IPS-18a (cell line): ENCODE measurements around the gene MEST.
"Not testable (repeated sequence)": the region's sequence is repeated elsewhere in the genome, so short reads cannot be mapped to it uniquely, and the experiment has no call there.

Experiments used
- H3K27ac ChIP-seq: one replicate; pipeline ENCODE4 v1.5.1; 2013; ENCODE audit warnings: low read length
- H3K27me3 ChIP-seq: one replicate; pipeline ENCODE4 v1.6.1; 2013; ENCODE audit warnings: mild to moderate bottlenecking, low read length; ENCODE audit not compliant: control insufficient read depth, insufficient read depth
- H3K36me3 ChIP-seq: one replicate; pipeline ENCODE4 v1.6.1; 2013; ENCODE audit warnings: low read depth, low read length; ENCODE audit not compliant: control insufficient read depth
- H3K4me1 ChIP-seq: one replicate; pipeline ENCODE4 v1.6.1; 2013; ENCODE audit warnings: low read depth, low read length; ENCODE audit not compliant: control insufficient read depth
- H3K4me3 ChIP-seq: one replicate; pipeline ENCODE4 v1.5.1; 2013; ENCODE audit warnings: low read length
- H3K9ac ChIP-seq: one replicate; pipeline ENCODE4 v1.6.1; 2013; ENCODE audit warnings: mild to moderate bottlenecking, low read length, moderate library complexity
- H3K9me3 ChIP-seq: one replicate; pipeline ENCODE4 v1.6.1; 2013; ENCODE audit warnings: low read depth, low read length; ENCODE audit not compliant: control insufficient read depth

MEST gene

DNA sequence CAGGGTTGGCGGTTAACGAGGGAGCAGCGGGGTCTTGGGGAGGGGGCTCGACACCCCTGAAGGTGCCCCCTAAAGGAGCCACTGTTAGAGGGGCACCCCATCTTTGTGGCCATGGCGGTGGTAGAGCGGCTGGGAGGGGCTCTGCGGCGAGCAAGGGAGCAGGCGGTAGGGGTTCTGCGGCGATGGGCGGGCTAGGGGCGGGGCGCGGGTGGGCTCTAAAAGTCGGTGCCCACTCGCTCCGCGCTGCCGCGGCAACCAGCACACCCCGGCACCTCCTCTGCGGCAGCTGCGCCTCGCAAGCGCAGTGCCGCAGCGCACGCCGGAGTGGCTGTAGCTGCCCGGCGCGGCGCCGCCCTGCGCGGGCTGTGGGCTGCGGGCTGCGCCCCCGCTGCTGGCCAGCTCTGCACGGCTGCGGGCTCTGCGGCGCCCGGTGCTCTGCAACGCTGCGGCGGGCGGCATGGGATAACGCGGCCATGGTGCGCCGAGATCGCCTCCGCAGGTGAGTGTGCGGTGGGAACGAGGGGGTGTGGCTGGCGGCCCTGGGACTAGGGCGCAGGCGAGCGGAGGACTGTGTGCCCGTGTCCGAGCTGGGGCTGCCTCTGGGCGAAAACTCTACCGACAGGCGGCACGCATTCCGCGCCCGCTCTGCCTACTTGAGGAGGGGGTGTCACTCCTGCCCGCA, at the start of gene MEST:
Gene MEST, plus strand, starts transcription at position 245 of the 682 bp plus-strand sequence. Its CDS starts 229 bp downstream, at position 474.
- Histone ChIP-seq H3K4me1 (peaks cover 24% of the 10 kb centered on the region), H3K36me3 (peaks cover 8% of the 10 kb centered on the region), H3K27me3 (peaks cover 28% of the 10 kb centered on the region), H3K9ac (peak within 1 kb of the TSS; percentile 65), H3K4me3 (peak within 1 kb of the TSS; percentile 64), H3K9me3 (no peaks in the 10 kb centered on the region), H3K27ac (no peak within 1 kb of the TSS)

DNA sequence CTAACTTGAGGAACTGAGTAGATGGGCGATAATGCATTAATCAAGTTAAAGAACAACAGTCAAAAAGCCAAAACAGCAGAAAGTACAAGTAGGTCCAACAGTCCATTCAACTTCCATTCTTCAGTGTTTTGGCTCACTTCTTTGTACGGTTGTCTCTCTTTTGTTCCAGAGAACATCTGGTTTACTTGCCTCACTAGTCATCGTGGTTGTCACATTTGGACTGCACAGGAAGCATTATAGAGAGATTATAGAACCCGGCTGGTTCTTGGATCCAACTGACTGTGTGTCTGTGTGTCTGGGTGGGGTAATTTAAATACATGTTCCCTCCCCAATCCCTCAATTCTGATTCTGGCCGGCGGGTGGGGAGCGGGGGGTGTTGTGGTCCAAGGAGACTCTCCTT, 49.3 kb upstream of the MEST start:
- Histone ChIP-seq H3K27ac (no peak overlapping the region), H3K9me3 (no peaks in the 10 kb centered on the region), H3K27me3 (no peaks in the 10 kb centered on the region), H3K36me3 (no peaks in the 10 kb centered on the region), H3K4me1 (peaks cover 11% of the 10 kb centered on the region), H3K4me3 (no peak overlapping the region), H3K9ac (no peak overlapping the region)

- Histone ChIP-seq H3K9ac (no peak overlapping the region), H3K27me3 (no peaks in the 10 kb centered on the region), H3K36me3 (no peaks in the 10 kb centered on the region), H3K4me1 (peaks cover 11% of the 10 kb centered on the region), H3K9me3 (peaks cover 5% of the 10 kb centered on the region), H3K27ac (no peak overlapping the region), H3K4me3 (no peak overlapping the region)
Measured at GRCh38 chr7:130444234-130444633, 47.7 kb upstream of the MEST start.

GRCh38 chr7:130444751-130445407, 47.0 kb upstream of the MEST start:
- no peak overlapping the region for H3K27ac ChIP-seq
- H3K9ac ChIP-seq: no peak overlapping the region
- H3K4me1 ChIP-seq: peaks cover 11% of the 10 kb centered on the region
- no peaks in the 10 kb centered on the region for H3K36me3 ChIP-seq
- H3K4me3 ChIP-seq: no peak overlapping the region
- no peaks in the 10 kb centered on the region for H3K27me3 ChIP-seq
- H3K9me3 ChIP-seq: peaks cover 5% of the 10 kb centered on the region

DNA sequence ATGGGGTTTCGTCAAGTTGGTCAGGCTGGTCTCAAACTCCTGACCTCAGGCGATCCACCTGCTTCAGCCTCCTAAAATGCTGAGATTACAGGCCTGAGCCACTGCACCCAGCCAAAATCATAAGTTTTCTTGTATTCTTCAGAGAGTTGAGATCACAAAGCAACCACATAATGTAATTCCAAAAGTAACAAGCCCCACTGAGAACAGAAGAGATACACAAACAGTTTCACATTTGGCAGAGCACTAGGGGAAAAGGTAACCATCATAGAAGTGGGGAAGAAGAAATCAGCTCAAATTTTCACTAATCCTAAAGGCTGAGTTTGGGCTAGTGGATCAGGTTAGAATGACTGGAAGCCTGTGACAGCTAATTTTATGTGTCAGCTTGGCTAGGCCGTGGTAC, 45.6 kb upstream of the MEST start:
- Histone ChIP-seq H3K4me3 (no peak overlapping the region), H3K4me1 (peaks cover 11% of the 10 kb centered on the region), H3K27ac (no peak overlapping the region), H3K27me3 (no peaks in the 10 kb centered on the region), H3K36me3 (no peaks in the 10 kb centered on the region), H3K9ac (no peak overlapping the region), H3K9me3 (peaks cover 5% of the 10 kb centered on the region)

GRCh38 chr7:130451344-130451743, 40.5 kb upstream of the MEST start:
- not testable (repeated sequence) for H3K4me1 ChIP-seq, H3K9me3 ChIP-seq, H3K9ac ChIP-seq, H3K27me3 ChIP-seq, H3K36me3 ChIP-seq, H3K27ac ChIP-seq, H3K4me3 ChIP-seq

DNA sequence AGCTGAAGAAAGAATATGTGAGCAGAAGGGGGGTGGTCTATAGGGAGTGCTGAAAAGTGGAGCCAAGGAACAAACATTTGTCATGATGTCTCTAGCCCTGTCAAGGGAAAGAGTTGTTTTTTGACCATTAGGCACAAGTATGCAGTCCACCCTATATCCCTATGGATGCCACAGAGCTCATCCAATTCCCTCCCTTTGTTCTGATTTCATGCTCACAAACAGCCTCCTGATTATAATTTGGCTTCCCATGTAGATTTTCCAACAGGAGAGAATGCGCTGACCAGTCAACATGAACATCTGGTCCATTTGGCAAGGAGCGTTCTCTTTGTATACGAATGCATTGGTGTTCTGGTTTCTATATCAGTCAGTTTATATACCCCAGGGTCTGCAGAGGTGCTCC, 38.9 kb upstream of the MEST start:
- no peaks in the 10 kb centered on the region for H3K27me3 ChIP-seq
- no peak overlapping the region for H3K9ac ChIP-seq
- peaks cover 5% of the 10 kb centered on the region for H3K9me3 ChIP-seq
- no peak overlapping the region for H3K27ac ChIP-seq
- no peak overlapping the region for H3K4me3 ChIP-seq
- no peaks in the 10 kb centered on the region for H3K36me3 ChIP-seq
- H3K4me1 ChIP-seq: no peaks in the 10 kb centered on the region

- Histone ChIP-seq H3K4me1 (no peaks in the 10 kb centered on the region), H3K36me3 (no peaks in the 10 kb centered on the region), H3K27me3 (no peaks in the 10 kb centered on the region), H3K9ac (no peak overlapping the region), H3K27ac (no peak overlapping the region), H3K4me3 (no peak overlapping the region), H3K9me3 (no peaks in the 10 kb centered on the region)
Measured at GRCh38 chr7:130454959-130455358, 36.9 kb upstream of the MEST start.

DNA sequence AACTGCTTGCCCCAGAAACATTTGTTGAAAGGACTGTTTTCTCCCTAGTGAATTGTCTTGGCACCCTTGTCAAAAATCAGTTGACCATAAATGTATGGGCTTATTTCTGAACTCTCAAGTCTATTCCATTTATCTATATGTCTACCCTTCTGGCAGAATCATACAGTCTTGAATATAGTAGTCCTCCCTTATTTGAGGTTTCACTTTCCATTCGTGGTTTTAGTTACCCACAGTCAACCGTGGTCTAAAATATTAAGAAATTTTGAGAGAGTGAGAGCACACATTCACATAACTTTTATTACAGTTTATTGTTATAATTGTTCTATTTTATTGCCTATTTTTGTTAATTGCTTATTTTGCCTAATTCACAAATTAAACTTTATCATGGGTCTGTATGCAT, 33.6 kb upstream of the MEST start:
- Histone ChIP-seq H3K4me1 (no peaks in the 10 kb centered on the region), H3K27me3 (no peaks in the 10 kb centered on the region), H3K36me3 (no peaks in the 10 kb centered on the region), H3K9me3 (no peaks in the 10 kb centered on the region), H3K27ac (no peak overlapping the region), H3K4me3 (no peak overlapping the region), H3K9ac (no peak overlapping the region)

- Histone ChIP-seq H3K27me3 (no peaks in the 10 kb centered on the region), H3K9ac (no peak overlapping the region), H3K4me3 (no peak overlapping the region), H3K9me3 (no peaks in the 10 kb centered on the region), H3K4me1 (no peaks in the 10 kb centered on the region), H3K27ac (no peak overlapping the region), H3K36me3 (no peaks in the 10 kb centered on the region)
Measured at GRCh38 chr7:130461272-130461671, 30.6 kb upstream of the MEST start.

GRCh38 chr7:130463553-130464434, 28.1 kb upstream of the MEST start:
- Histone ChIP-seq H3K36me3 (no peaks in the 10 kb centered on the region), H3K4me1 (no peaks in the 10 kb centered on the region), H3K4me3 (no peak overlapping the region), H3K9ac (no peak overlapping the region), H3K27me3 (no peaks in the 10 kb centered on the region), H3K27ac (no peak overlapping the region), H3K9me3 (no peaks in the 10 kb centered on the region)
